K562 (cell line): ENCODE measurements around the gene LNX2. TPM values are rescaled to one million over a fixed set of nuclear protein-coding genes. Genes with fewer than 3 reads are reported as not detected.

ENCODE experiments used
- BCL6 ChIP-seq: fragments of 250-450 bp; sonication (Bioruptor Pico); IDR thresholded peaks from 2 replicates; pipeline ENCODE4 v1.4.0; 2020
- CBFA2T2 ChIP-seq: fragments of 450-650 bp; conservative IDR thresholded peaks from 2 replicates; pipeline ENCODE4 v1.6.1; 2017; ENCODE audit warnings: mild to moderate bottlenecking
- CBFB ChIP-seq: sonication (generic); formaldehyde crosslinking; IDR thresholded peaks from 2 replicates; pipeline ENCODE4 v1.4.0; 2020; ENCODE audit warnings: mild to moderate bottlenecking, missing genetic modification reagents
- CREB3L1 ChIP-seq: fragments of 450-650 bp; IDR thresholded peaks from 2 replicates; pipeline ENCODE4 v1.6.1; 2014; ENCODE audit warnings: low read depth, mild to moderate bottlenecking, moderate library complexity, borderline replicate concordance
- CREM ChIP-seq: IDR thresholded peaks from 2 replicates; pipeline ENCODE4 v1.6.1; 2014; ENCODE audit warnings: antibody characterized with exemption, low read depth
- E2F4 ChIP-seq: sonication (generic); formaldehyde crosslinking; IDR thresholded peaks from 2 replicates; pipeline ENCODE4 v1.8.0; 2022; ENCODE audit warnings: mild to moderate bottlenecking, low read depth, missing genetic modification reagents
- EHMT2 ChIP-seq: fragments of 450-650 bp; IDR thresholded peaks from 2 replicates; pipeline ENCODE4 v1.6.1; 2018; ENCODE audit warnings: antibody characterized with exemption
- FOXA3 ChIP-seq, 2 experiments: fragments of 450-650 bp in 1 of 2; sonication (generic) in 1 of 2; formaldehyde crosslinking; IDR thresholded peaks in 1 of 2; conservative IDR thresholded peaks in 1 of 2; 2 replicates each; pipeline versions ENCODE4 v1.4.0 to v1.8.0; 2020 to 2022; ENCODE audit warnings: mild to moderate bottlenecking in 2 of 2, missing genetic modification reagents in 1 of 2
- GATAD2B ChIP-seq: fragments of 450-650 bp; IDR thresholded peaks from 2 replicates; pipeline ENCODE4 v1.6.1; 2017; ENCODE audit warnings: mild to moderate bottlenecking, borderline replicate concordance
- ILF3 ChIP-seq: fragments of 450-650 bp; IDR thresholded peaks from 2 replicates; pipeline ENCODE4 v1.6.1; 2018; ENCODE audit warnings: antibody characterized with exemption, mild to moderate bottlenecking, moderate library complexity, borderline replicate concordance
- KDM5B ChIP-seq: fragments of 200-600 bp; sonication (generic); IDR thresholded peaks from 2 replicates; pipeline ENCODE4 v1.6.1; 2012; ENCODE audit warnings: low read depth, mild to moderate bottlenecking, moderate library complexity, low read length, control low read depth, inconsistent platforms; ENCODE audit not compliant: insufficient replicate concordance
- PCBP1 ChIP-seq: fragments of 200-400 bp; formaldehyde crosslinking; IDR thresholded peaks from 2 replicates; pipeline ENCODE4 v1.6.1; 2018; ENCODE audit warnings: mild to moderate bottlenecking, low read depth, low read length; ENCODE audit not compliant: poor library complexity, severe bottlenecking
- POLR3A ChIP-seq: IDR thresholded peaks from 2 replicates; pipeline ENCODE4 v1.6.1; 2011; ENCODE audit warnings: borderline replicate concordance, mild to moderate bottlenecking, moderate library complexity; ENCODE audit not compliant: insufficient read length, insufficient read depth; ENCODE audit errors: extremely low read depth
- POU5F1 ChIP-seq: fragments of 150-350 bp; IDR thresholded peaks from 2 replicates; pipeline ENCODE4 v1.6.1; 2014; ENCODE audit warnings: borderline replicate concordance, low read length, low read depth, mild to moderate bottlenecking; ENCODE audit not compliant: partially characterized antibody
- RBM22 ChIP-seq: fragments of 200-400 bp; formaldehyde crosslinking; IDR thresholded peaks from 2 replicates; pipeline ENCODE4 v1.6.1; 2018; ENCODE audit warnings: low read length, low read depth; ENCODE audit not compliant: poor library complexity, severe bottlenecking
- SNIP1 ChIP-seq: fragments of 450-650 bp; IDR thresholded peaks from 2 replicates; pipeline ENCODE4 v1.7.1; 2017; ENCODE audit warnings: low read depth, mild to moderate bottlenecking
- SREBF2 ChIP-seq: sonication (generic); formaldehyde crosslinking; IDR thresholded peaks from 2 replicates; pipeline ENCODE4 v1.4.0; 2020; ENCODE audit warnings: mild to moderate bottlenecking, missing genetic modification reagents
- ZBTB1 ChIP-seq: sonication (generic); formaldehyde crosslinking; IDR thresholded peaks from 2 replicates; pipeline ENCODE4 v1.8.1; 2023; ENCODE audit warnings: missing genetic modification reagents, low read depth, mild to moderate bottlenecking, borderline replicate concordance
- ZEB2 ChIP-seq: fragments of 450-650 bp; IDR thresholded peaks from 2 replicates; pipeline ENCODE4 v1.6.1; 2016
- ZNF165 ChIP-seq: fragments of 250-450 bp; sonication (Bioruptor Pico); IDR thresholded peaks from 2 replicates; pipeline ENCODE4 v1.4.0; 2020; ENCODE audit warnings: borderline replicate concordance
- ZNF3 ChIP-seq: fragments of 250-450 bp; sonication (Bioruptor Pico); IDR thresholded peaks from 2 replicates; pipeline ENCODE4 v1.5.0; 2021; ENCODE audit warnings: mild to moderate bottlenecking, moderate library complexity
- ZNF395 ChIP-seq: fragments of 200-800 bp; sonication (Bioruptor generic); IDR thresholded peaks from 2 replicates; pipeline ENCODE4 v1.6.1; 2017; ENCODE audit warnings: missing genetic modification characterization, missing compliant biosample characterization
- ZNF77 ChIP-seq: fragments of 250-450 bp; sonication (Bioruptor Pico); IDR thresholded peaks from 2 replicates; pipeline ENCODE4 v1.5.0; 2020
- polyA plus RNA-seq, 8 experiments: library from polyadenylated mRNA; depleted of rRNA in 4 of 8; stranded (reverse) in 5 of 8; unstranded in 3 of 8; fragments of >200 nt; fragmentation: Nextera tagmentation in 2 of 8; fragmentation: Illumina TruSeq in 1 of 8; extraction: Ambion mirVana in 2 of 8; extraction: Trizol in 1 of 8; gene quantifications; 2 replicates each; pipeline versions ENCODE4 v1.2.1 to v1.2.3, GENCODE V29; 2011 to 2014; ENCODE audit warnings: inconsistent platforms in 1 of 8, missing spikeins in 1 of 8
- total RNA-seq, 7 experiments: library from RNA; depleted of rRNA in 6 of 7; stranded (reverse); fragments of >200 nt in 6 of 7; fragmentation: Illumina TruSeq in 2 of 7; extraction: Trizol in 2 of 7; gene quantifications; 2 replicates each; pipeline versions ENCODE4 v1.2.1 to v1.2.3, GENCODE V29; 2011 to 2021; ENCODE audit warnings: low replicate concordance in 1 of 7
- TF ChIP-seq, protein P1 (sequence below): sonication (generic); formaldehyde crosslinking; IDR thresholded peaks from 2 replicates; pipeline ENCODE4 v1.8.0; 2022; ENCODE audit warnings: missing genetic modification reagents, mild to moderate bottlenecking, moderate library complexity, borderline replicate concordance

The LNX2 gene
- total and polyA plus RNA-seq, 9 of the 15 experiments (the other 6 are each of a cell fraction or from before 2014, with no cell fraction given), result 1.5 to 5.5 (median 4.0) TPM

- TF ChIP-seq ZNF77, result no peak
- TF ChIP-seq GATAD2B, result peak; percentile 65; the same call in 1 of the 2 replicates
- no peak for TF ChIP-seq KDM5B
- TF ChIP-seq E2F4 (CRISPR knock-in tag), result no peak
- TF ChIP-seq ZNF165 (CRISPR knock-in tag), result no peak
- TF ChIP-seq EHMT2, result no peak
- TF ChIP-seq PCBP1, result no peak
- TF ChIP-seq BCL6 (CRISPR knock-in tag), result no peak
- no peak for TF ChIP-seq POU5F1
- no peak for TF ChIP-seq ILF3
- TF ChIP-seq CREM, result 0 out of 2 replicates have a peak, but pooled peaks have one; percentile 1
- no peak for TF ChIP-seq ZNF3 (CRISPR knock-in tag)
- no peak for TF ChIP-seq CREB3L1
- peak; percentile 91 for TF ChIP-seq ZEB2
- TF ChIP-seq, protein P1, sequence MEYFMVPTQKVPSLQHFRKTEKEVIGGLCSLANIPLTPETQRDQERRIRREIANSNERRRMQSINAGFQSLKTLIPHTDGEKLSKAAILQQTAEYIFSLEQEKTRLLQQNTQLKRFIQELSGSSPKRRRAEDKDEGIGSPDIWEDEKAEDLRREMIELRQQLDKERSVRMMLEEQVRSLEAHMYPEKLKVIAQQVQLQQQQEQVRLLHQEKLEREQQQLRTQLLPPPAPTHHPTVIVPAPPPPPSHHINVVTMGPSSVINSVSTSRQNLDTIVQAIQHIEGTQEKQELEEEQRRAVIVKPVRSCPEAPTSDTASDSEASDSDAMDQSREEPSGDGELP (CRISPR knock-in tag), result no peak; the same call in 1 of the 2 replicates
- no peak for TF ChIP-seq ZNF395
- no peak for TF ChIP-seq SNIP1
- no peak for TF ChIP-seq ZBTB1 (CRISPR knock-in tag)
- TF ChIP-seq POLR3A, result no peak
- no peak for TF ChIP-seq CBFA2T2
- 0 out of 4 replicates have a peak, but pooled peaks of 1 of the 2 experiments have one; percentile 29 for TF ChIP-seq FOXA3 (CRISPR knock-in tag; conservative IDR thresholded peaks at IDR 0.05 in 1 of 2, IDR thresholded peaks at IDR 0.05 in 1 of 2)
- TF ChIP-seq RBM22, result no peak
- no peak for TF ChIP-seq SREBF2 (CRISPR knock-in tag)
- no peak for TF ChIP-seq CBFB (CRISPR knock-in tag)
These were observed 1.2 kb upstream of the LNX2 start, which contains the start of gene POLR1D (continued) for GRCh38 chr13:27621366-27622101.
